ENCODE data around the gene PTK7. TPM values are rescaled to one million over a fixed set of nuclear protein-coding genes. Genes with fewer than 3 reads are reported as not detected.

The PTK7 gene
- total RNA-seq, 6 experiments from 2014 or later, result 62.8 to 115 (median 66.7) TPM

- Mint-ChIP-seq H3K9me3 (no peaks in the 10 kb centered on the region), H3K27me3 (ENCODE audit: insufficient read depth) (peaks cover 2% of the 10 kb centered on the region), H3K4me1 (ENCODE audit: low read depth) (peaks cover 17% of the 10 kb centered on the region), H3K36me3 (ENCODE audit: low read depth) (peaks cover 24% of the 10 kb centered on the region), H3K27ac (no peak overlapping the region), H3K4me3 (no peak overlapping the region)
- no peak for DNase-seq
- TF ChIP-seq, protein P1, sequence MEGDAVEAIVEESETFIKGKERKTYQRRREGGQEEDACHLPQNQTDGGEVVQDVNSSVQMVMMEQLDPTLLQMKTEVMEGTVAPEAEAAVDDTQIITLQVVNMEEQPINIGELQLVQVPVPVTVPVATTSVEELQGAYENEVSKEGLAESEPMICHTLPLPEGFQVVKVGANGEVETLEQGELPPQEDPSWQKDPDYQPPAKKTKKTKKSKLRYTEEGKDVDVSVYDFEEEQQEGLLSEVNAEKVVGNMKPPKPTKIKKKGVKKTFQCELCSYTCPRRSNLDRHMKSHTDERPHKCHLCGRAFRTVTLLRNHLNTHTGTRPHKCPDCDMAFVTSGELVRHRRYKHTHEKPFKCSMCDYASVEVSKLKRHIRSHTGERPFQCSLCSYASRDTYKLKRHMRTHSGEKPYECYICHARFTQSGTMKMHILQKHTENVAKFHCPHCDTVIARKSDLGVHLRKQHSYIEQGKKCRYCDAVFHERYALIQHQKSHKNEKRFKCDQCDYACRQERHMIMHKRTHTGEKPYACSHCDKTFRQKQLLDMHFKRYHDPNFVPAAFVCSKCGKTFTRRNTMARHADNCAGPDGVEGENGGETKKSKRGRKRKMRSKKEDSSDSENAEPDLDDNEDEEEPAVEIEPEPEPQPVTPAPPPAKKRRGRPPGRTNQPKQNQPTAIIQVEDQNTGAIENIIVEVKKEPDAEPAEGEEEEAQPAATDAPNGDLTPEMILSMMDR (IDR thresholded peaks at IDR 0.05), result no peak
Observed at GRCh38 chr6:43187821-43188220, 111.7 kb downstream of the PTK7 start.

DNA sequence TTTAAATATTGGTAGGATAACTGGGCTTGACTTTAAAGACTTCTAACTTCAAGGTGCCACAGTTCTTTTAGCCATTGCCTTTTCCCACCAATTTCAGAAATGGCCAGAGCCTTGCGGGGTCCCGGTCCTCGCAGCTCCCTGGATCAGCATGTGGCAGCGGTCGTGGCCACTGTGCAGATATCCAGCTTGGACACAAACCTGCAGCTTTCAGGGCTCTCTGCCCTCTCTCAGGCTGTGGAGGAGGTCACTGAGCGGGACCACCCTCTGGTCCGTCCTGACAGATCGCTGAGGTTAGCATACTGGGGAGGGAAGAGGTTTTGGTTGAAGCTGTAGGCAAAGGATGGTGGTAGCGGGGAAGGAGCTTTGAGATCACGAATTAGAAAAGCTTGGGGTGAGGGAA is 112.3 kb downstream of the PTK7 start:
- Mint-ChIP-seq H3K4me3 (no peak overlapping the region), H3K27ac (no peak overlapping the region), H3K36me3 (ENCODE audit: low read depth) (peaks cover 30% of the 10 kb centered on the region), H3K4me1 (ENCODE audit: low read depth) (peaks cover 11% of the 10 kb centered on the region), H3K9me3 (no peaks in the 10 kb centered on the region), H3K27me3 (ENCODE audit: insufficient read depth) (peaks cover 2% of the 10 kb centered on the region)
- TF ChIP-seq, protein P1 (IDR thresholded peaks at IDR 0.05), result no peak
- no peak for DNase-seq

GRCh38 chr6:43189776-43190304 is 113.7 kb downstream of the PTK7 start:
- H3K27ac Mint-ChIP-seq, result no peak overlapping the region
- no peak overlapping the region for H3K4me3 Mint-ChIP-seq
- peaks cover 32% of the 10 kb centered on the region for H3K36me3 Mint-ChIP-seq (ENCODE audit: low read depth)

GRCh38 chr6:43192911-43193310 is 116.8 kb downstream of the PTK7 start:
- no peak for DNase-seq
- no peaks in the 10 kb centered on the region for H3K9me3 Mint-ChIP-seq
- H3K4me1 Mint-ChIP-seq (ENCODE audit: low read depth), result no peaks in the 10 kb centered on the region
- no peaks in the 10 kb centered on the region; the same call in 1 of the 2 replicates for H3K27me3 Mint-ChIP-seq (ENCODE audit: insufficient read depth)
- H3K4me3 Mint-ChIP-seq, result no peak overlapping the region
- TF ChIP-seq, protein P1 (IDR thresholded peaks at IDR 0.05), result no peak
- H3K27ac Mint-ChIP-seq, result no peak overlapping the region
- H3K36me3 Mint-ChIP-seq (ENCODE audit: low read depth), result peaks cover 17% of the 10 kb centered on the region; the same call in 1 of the 2 replicates

More at GRCh38 chr6:43189776-43190304, 113.7 kb downstream of the PTK7 start:
- no peak for DNase-seq
- Mint-ChIP-seq H3K4me1 (ENCODE audit: low read depth) (no peaks in the 10 kb centered on the region), H3K27me3 (ENCODE audit: insufficient read depth) (no peaks in the 10 kb centered on the region; the same call in 1 of the 2 replicates), H3K9me3 (no peaks in the 10 kb centered on the region)
- TF ChIP-seq, protein P1 (IDR thresholded peaks at IDR 0.05), result no peak

DNA sequence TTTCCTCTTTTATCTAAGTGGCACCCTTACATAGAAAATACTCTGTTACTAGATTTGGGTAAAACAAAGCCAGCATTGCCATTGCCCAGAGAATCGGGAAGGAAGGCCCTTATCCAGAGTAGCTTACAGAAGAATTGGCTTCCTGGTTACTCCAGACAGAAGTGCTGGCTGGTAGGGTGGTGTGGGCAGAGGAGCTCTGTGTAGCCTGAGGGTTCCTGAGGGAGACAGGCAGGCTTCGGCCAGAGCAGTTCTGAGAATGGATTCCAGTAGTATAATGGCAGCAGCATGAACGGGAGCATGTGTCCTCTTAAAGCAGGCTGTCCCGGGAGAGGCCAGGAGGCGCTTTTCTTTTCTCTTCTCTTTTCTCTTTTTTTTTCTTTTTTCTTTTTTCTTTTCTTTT is 117.8 kb downstream of the PTK7 start:
- no peak for DNase-seq
- H3K36me3 Mint-ChIP-seq (ENCODE audit: low read depth), result peaks cover 11% of the 10 kb centered on the region; the same call in 1 of the 2 replicates
- TF ChIP-seq, protein P1 (IDR thresholded peaks at IDR 0.05), result no peak

More for the DNA sequence above, 117.8 kb downstream of the PTK7 start:
- Mint-ChIP-seq H3K27me3 (ENCODE audit: insufficient read depth) (no peaks in the 10 kb centered on the region), H3K4me1 (ENCODE audit: low read depth) (no peaks in the 10 kb centered on the region), H3K4me3 (no peak overlapping the region), H3K27ac (no peak overlapping the region), H3K9me3 (no peaks in the 10 kb centered on the region)
